DND-41 (cell line): ENCODE results near the gene CPNE9.

Source experiments
- ATAC-seq: fragments of 200-7000 bp; cut with Tn5 transposase; 3 replicates; pipeline ENCODE4 v1.9.1; 2021; ENCODE audit warnings: low read depth; ENCODE audit not compliant: insufficient read depth
- DNase-seq: peaks from one replicate; pipeline ENCODE4 v3.0.0-alpha.2; 2020
- H2AFZ ChIP-seq: 2 replicates; pipeline ENCODE4 v1.6.0; 2012; ENCODE audit warnings: low read depth, low read length
- H3K27ac ChIP-seq: 2 replicates; pipeline ENCODE4 v1.5.1; 2012; ENCODE audit warnings: low read length, inconsistent platforms
- H3K27me3 ChIP-seq: fragments of 200-600 bp; sonication (generic); 2 replicates; pipeline ENCODE4 v1.6.0; 2012; ENCODE audit warnings: low read length, mild to moderate bottlenecking, inconsistent platforms; ENCODE audit not compliant: insufficient read depth, poor library complexity
- H3K36me3 ChIP-seq: 2 replicates; pipeline ENCODE4 v1.5.1; 2012; ENCODE audit warnings: low read length, inconsistent platforms; ENCODE audit not compliant: insufficient read depth
- H3K4me1 ChIP-seq: 2 replicates; pipeline ENCODE4 v1.5.1; 2012; ENCODE audit warnings: mild to moderate bottlenecking, low read length; ENCODE audit not compliant: insufficient read depth
- H3K4me2 ChIP-seq: 2 replicates; pipeline ENCODE4 v1.6.0; 2012; ENCODE audit warnings: mild to moderate bottlenecking, moderate library complexity, low read length, inconsistent platforms; ENCODE audit not compliant: insufficient read depth
- H3K4me3 ChIP-seq, 2 experiments: fragments of 200-600 bp in 1 of 2; shearing (Covaris generic) in 1 of 2; 2 replicates each; pipeline ENCODE4 v1.5.1; 2012 to 2016; ENCODE audit warnings: inconsistent platforms in 2 of 2, low read length in 2 of 2, mild to moderate bottlenecking in 2 of 2, low read depth in 1 of 2, moderate library complexity in 1 of 2
- H3K79me2 ChIP-seq: 2 replicates; pipeline ENCODE4 v1.6.0; 2012; ENCODE audit warnings: low read length, inconsistent platforms; ENCODE audit not compliant: insufficient read depth
- H3K9ac ChIP-seq: 2 replicates; pipeline ENCODE4 v1.6.0; 2012; ENCODE audit warnings: low read depth, mild to moderate bottlenecking, inconsistent platforms, low read length, moderate library complexity
- H3K9me3 ChIP-seq: 2 replicates; pipeline ENCODE4 v1.5.1; 2012; ENCODE audit warnings: low read length, moderate library complexity, mild to moderate bottlenecking, inconsistent platforms; ENCODE audit not compliant: insufficient read depth, severe bottlenecking
- H4K20me1 ChIP-seq: 2 replicates; pipeline ENCODE4 v1.6.0; 2012; ENCODE audit warnings: low read length; ENCODE audit not compliant: insufficient read depth
- CTCF ChIP-seq: IDR thresholded peaks from 2 replicates; pipeline ENCODE4 v1.5.1; 2012; ENCODE audit warnings: borderline replicate concordance, low read length, moderate library complexity, mild to moderate bottlenecking; ENCODE audit not compliant: poor library complexity, severe bottlenecking; ENCODE audit errors: extremely low read depth
- EZH2 ChIP-seq: IDR thresholded peaks from 3 replicates; pipeline ENCODE4 v1.6.1; 2012; ENCODE audit warnings: borderline replicate concordance, low read depth, mild to moderate bottlenecking, moderate library complexity, low read length, inconsistent platforms; ENCODE audit not compliant: severe bottlenecking

CPNE9 gene

GRCh38 chr3:9664119-9664751, 39.4 kb upstream of the CPNE9 start:
- no peak for TF ChIP-seq EZH2
- no peak for TF ChIP-seq CTCF
- Histone ChIP-seq H3K27ac (no peak overlapping the region), H3K79me2 (peaks cover 14% of the 10 kb centered on the region), H3K4me3 (no peak overlapping the region), H3K27me3 (no peaks in the 10 kb centered on the region), H3K9me3 (no peaks in the 10 kb centered on the region), H3K36me3 (peaks cover 75% of the 10 kb centered on the region), H3K4me2 (no peak overlapping the region), H4K20me1 (no peaks in the 10 kb centered on the region; the same call in 1 of the 2 replicates), H2AFZ (no peak overlapping the region), H3K9ac (no peak overlapping the region), H3K4me1 (no peaks in the 10 kb centered on the region)
- ATAC-seq (no peak), DNase-seq (no peak)

DNA sequence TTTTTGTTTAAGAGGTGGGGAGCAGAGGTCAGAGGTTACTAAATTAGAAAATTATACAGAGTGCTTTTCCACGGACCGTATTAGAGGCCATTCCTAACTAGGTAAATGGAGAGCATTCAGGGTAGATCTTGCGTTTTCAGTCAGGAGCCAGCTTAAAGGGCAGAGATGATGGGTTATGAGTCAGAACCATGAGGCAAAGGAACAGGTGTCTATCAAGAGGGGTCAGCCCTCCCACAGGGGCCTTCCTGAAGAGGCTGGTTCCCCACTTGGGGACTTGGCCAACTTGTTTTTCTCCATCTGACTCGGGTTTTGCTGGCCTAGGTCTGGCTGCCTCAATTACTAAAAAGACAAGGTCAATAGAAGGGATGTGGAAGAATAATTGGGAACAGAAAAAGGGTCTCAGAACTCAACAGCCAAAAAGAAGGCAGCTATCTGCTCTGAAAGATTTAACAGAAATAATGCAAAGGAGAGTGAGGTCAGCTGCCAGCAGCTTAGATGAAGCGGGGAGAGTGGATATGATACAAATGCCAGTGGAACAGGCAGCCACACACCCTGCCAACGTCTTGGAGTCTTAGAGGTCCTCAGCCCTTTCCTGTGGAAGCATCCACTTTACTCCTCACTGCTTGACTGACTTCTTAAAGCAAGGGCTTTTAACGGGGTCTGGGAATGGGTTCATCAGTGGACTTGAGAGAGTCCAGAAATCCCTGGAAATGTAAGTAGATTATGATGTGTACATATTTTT, 36.8 kb upstream of the CPNE9 start:
- no peaks in the 10 kb centered on the region for H3K27me3 ChIP-seq
- TF ChIP-seq CTCF, result no peak
- no peak for TF ChIP-seq EZH2
- no peaks in the 10 kb centered on the region for H3K9me3 ChIP-seq
- no peak overlapping the region for H2AFZ ChIP-seq
- H3K4me3 ChIP-seq, result no peak overlapping the region
- peaks cover 77% of the 10 kb centered on the region for H3K36me3 ChIP-seq
- H4K20me1 ChIP-seq, result no peaks in the 10 kb centered on the region
- H3K4me1 ChIP-seq, result no peaks in the 10 kb centered on the region
- H3K27ac ChIP-seq, result no peak overlapping the region
- ATAC-seq, result no peak
- H3K9ac ChIP-seq, result no peak overlapping the region
- H3K79me2 ChIP-seq, result no peaks in the 10 kb centered on the region
- no peak overlapping the region for H3K4me2 ChIP-seq
- no peak for DNase-seq

DNA sequence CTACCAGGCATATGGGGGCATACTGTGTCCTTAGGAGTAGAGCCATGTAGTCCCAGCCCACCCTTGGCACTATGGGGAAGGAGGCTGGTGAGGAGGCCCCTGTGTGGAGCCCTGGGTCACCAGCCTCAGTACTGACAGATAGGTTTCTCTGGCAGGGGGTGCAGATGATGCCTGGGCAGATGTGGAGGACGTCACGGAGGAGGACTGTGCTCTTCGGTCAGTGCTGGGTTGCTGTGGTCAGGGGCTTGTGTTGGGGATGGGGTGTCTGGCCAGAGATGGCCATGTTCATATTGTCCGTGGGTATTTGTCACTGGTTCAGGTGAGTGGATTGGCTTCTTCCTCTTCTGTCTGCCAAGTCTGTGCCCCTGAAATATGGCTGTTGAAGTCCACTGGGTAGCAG, 34.4 kb upstream of the CPNE9 start:
- TF ChIP-seq CTCF (no peak), EZH2 (no peak)
- no peak overlapping the region for H2AFZ ChIP-seq
- no peaks in the 10 kb centered on the region for H4K20me1 ChIP-seq
- no peak overlapping the region for H3K4me3 ChIP-seq
- H3K4me2 ChIP-seq, result no peak overlapping the region
- H3K36me3 ChIP-seq, result peaks cover 83% of the 10 kb centered on the region
- DNase-seq (no peak), ATAC-seq (no peak)
- H3K4me1 ChIP-seq, result no peaks in the 10 kb centered on the region
- no peak overlapping the region for H3K27ac ChIP-seq
- no peaks in the 10 kb centered on the region for H3K27me3 ChIP-seq
- H3K9me3 ChIP-seq, result no peaks in the 10 kb centered on the region
- H3K79me2 ChIP-seq, result no peaks in the 10 kb centered on the region
- H3K9ac ChIP-seq, result no peak overlapping the region
